NCI-H1417 treated with DMSO at 0.1 percent for 48 hours (cell line): ENCODE results near the gene C16orf89.
"Not testable (repeated sequence)": the region's sequence is repeated elsewhere in the genome, so short reads cannot be mapped to it uniquely, and the experiment has no call there.

ENCODE experiments used
- DNase-seq: peaks from one replicate; lab custom pipeline; 2025; lab: John Stamatoyannopoulos, UW

Gene C16orf89

GRCh38 chr16:5065813-5066212, at the start of gene C16orf89:
Gene C16orf89 (minus strand): TSS chr16:5065956. CDS start chr16:5065908, 48 bp downstream.
- no peak for DNase-seq

GRCh38 chr16:5110933-5111332, 45.2 kb upstream of the C16orf89 start:
- not testable (repeated sequence) for DNase-seq

- no peak for DNase-seq
These were observed 42.9 kb upstream of the C16orf89 start for GRCh38 chr16:5108505-5109158.

GRCh38 chr16:5105039-5105438, 39.3 kb upstream of the C16orf89 start:
- DNase-seq = not testable (repeated sequence)

GRCh38 chr16:5103296-5104032, 37.7 kb upstream of the C16orf89 start:
- not testable (repeated sequence) for DNase-seq

- DNase-seq = not testable (repeated sequence)
These were observed 33.4 kb upstream of the C16orf89 start for GRCh38 chr16:5099174-5099573.

GRCh38 chr16:5098221-5099159, 32.7 kb upstream of the C16orf89 start:
- not testable (repeated sequence) for DNase-seq

- peak; percentile 91 for DNase-seq
These were observed 31.9 kb upstream of the C16orf89 start, which contains the start of gene EEF2KMT for GRCh38 chr16:5097470-5098220. Gene EEF2KMT (minus strand): TSS chr16:5097795. CDS start chr16:5097739, 56 bp downstream.

- not testable (repeated sequence) for DNase-seq
These were observed 31.3 kb upstream of the C16orf89 start for GRCh38 chr16:5097061-5097469.

- not testable (repeated sequence) for DNase-seq
These were observed 30.8 kb upstream of the C16orf89 start for GRCh38 chr16:5096437-5097060.

GRCh38 chr16:5095145-5095830, 29.5 kb upstream of the C16orf89 start:
- not testable (repeated sequence) for DNase-seq

GRCh38 chr16:5093746-5094145, 28.0 kb upstream of the C16orf89 start:
- not testable (repeated sequence) for DNase-seq

GRCh38 chr16:5093081-5093480, 27.3 kb upstream of the C16orf89 start:
- not testable (repeated sequence) for DNase-seq

GRCh38 chr16:5090592-5090991, 24.8 kb upstream of the C16orf89 start:
- not testable (repeated sequence) for DNase-seq

GRCh38 chr16:5089911-5090555, 24.3 kb upstream of the C16orf89 start:
- DNase-seq = not testable (repeated sequence)

- not testable (repeated sequence) for DNase-seq
These were observed 23.2 kb upstream of the C16orf89 start for GRCh38 chr16:5088936-5089335.

- not testable (repeated sequence) for DNase-seq
These were observed 22.5 kb upstream of the C16orf89 start for GRCh38 chr16:5088086-5088790.

GRCh38 chr16:5085716-5086115, 20.0 kb upstream of the C16orf89 start:
- DNase-seq = not testable (repeated sequence)

GRCh38 chr16:5084802-5085201, 19.0 kb upstream of the C16orf89 start:
- DNase-seq = not testable (repeated sequence)
